ENCODE data around the gene C5orf15. TPM values are rescaled to one million over a fixed set of nuclear protein-coding genes. Genes with fewer than 3 reads are reported as not detected.

C5orf15 gene
- total RNA-seq, 1 donor from 2014 or later, result 73.2 TPM

GRCh38 chr5:133953568-133954145, 14.8 kb downstream of the C5orf15 start:
- H3K4me3 ChIP-seq (ENCODE audit: low read depth, low read length), result no peak overlapping the region
- no peak for TF ChIP-seq CTCF (conservative IDR thresholded peaks at IDR 0.05; ENCODE audit: low read depth, low read length)
- DNase-seq (ENCODE audit: low read depth), result no peak

GRCh38 chr5:133952729-133953567, 15.5 kb downstream of the C5orf15 start:
- no peak for TF ChIP-seq CTCF (conservative IDR thresholded peaks at IDR 0.05; ENCODE audit: low read depth, low read length)
- H3K4me3 ChIP-seq (ENCODE audit: low read depth, low read length), result no peak overlapping the region
- no peak for DNase-seq (ENCODE audit: low read depth)

- no peak for DNase-seq (ENCODE audit: low read depth)
- TF ChIP-seq CTCF (conservative IDR thresholded peaks at IDR 0.05; ENCODE audit: low read depth, low read length), result no peak
- no peak overlapping the region for H3K4me3 ChIP-seq (ENCODE audit: low read depth, low read length)
Measured at GRCh38 chr5:133950821-133951612, 17.4 kb downstream of the C5orf15 start.

GRCh38 chr5:133948721-133949120, 19.7 kb downstream of the C5orf15 start:
- no peak overlapping the region for H3K4me3 ChIP-seq (ENCODE audit: low read depth, low read length)
- no peak for DNase-seq (ENCODE audit: low read depth)
- no peak for TF ChIP-seq CTCF (conservative IDR thresholded peaks at IDR 0.05; ENCODE audit: low read depth, low read length)

GRCh38 chr5:133947431-133947841, 21.0 kb downstream of the C5orf15 start:
- no peak overlapping the region for H3K4me3 ChIP-seq (ENCODE audit: low read depth, low read length)
- no peak for DNase-seq (ENCODE audit: low read depth)
- TF ChIP-seq CTCF (conservative IDR thresholded peaks at IDR 0.05; ENCODE audit: low read depth, low read length), result no peak

GRCh38 chr5:133945568-133945967, 22.9 kb downstream of the C5orf15 start:
- DNase-seq (ENCODE audit: low read depth), result no peak
- no peak for TF ChIP-seq CTCF (conservative IDR thresholded peaks at IDR 0.05; ENCODE audit: low read depth, low read length)

More at GRCh38 chr5:133945568-133945967, 22.9 kb downstream of the C5orf15 start:
- no peak overlapping the region for H3K4me3 ChIP-seq (ENCODE audit: low read depth, low read length)
